Skeletal muscle cell (primary cell): Measurements from ENCODE around the gene CRCP.

ENCODE experiments used
- DNase-seq: peaks from one replicate; pipeline ENCODE4 v3.0.0-alpha.2; 2010; ENCODE audit warnings: low read depth
- H3K4me3 ChIP-seq: 2 replicates; pipeline ENCODE4 v1.5.1; 2011; ENCODE audit warnings: low read depth, mild to moderate bottlenecking, control low read depth, low read length, moderate library complexity

Gene CRCP

DNA sequence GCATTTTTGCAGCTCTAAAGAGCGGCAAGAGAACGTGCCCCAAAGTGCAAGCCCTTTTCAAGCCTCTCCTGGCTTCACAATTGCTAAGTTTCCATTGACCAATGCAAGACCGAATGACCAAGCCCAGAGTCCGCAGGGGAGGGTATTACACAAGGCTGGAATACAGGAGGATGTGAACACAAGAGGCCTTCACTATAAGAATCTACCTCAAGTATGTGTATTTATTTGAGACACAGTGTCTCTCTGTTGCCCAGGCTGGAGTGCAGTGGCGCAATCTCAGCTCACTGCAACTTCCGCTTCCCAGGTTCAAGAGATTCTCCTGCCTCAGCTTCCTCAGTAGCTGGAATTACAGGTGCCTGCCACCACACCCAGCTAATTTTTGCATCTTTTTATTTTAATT, 68.3 kb downstream of the CRCP start:
- no peak for DNase-seq
- no peak overlapping the region for H3K4me3 ChIP-seq

DNA sequence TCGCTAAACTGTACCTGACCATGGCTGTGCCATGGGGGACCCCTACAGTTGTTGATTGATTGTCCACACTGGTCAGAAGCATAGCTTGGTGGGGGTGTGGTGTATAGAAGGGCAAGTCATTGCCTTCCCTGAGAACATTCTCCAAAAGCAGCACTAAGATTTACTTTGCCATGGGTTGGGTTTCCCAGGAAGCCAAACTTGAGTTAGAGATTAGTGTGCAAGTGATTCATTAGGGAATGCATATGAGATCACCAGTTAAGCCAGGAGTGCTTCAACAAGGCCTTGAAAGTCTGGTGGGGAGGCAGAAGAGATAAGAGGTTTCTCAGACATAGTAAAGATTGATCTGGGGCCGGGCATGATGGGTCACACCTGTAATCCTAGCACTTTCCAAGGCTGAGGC, 69.1 kb downstream of the CRCP start:
- DNase-seq, result peak; percentile 32
- no peak overlapping the region for H3K4me3 ChIP-seq

DNA sequence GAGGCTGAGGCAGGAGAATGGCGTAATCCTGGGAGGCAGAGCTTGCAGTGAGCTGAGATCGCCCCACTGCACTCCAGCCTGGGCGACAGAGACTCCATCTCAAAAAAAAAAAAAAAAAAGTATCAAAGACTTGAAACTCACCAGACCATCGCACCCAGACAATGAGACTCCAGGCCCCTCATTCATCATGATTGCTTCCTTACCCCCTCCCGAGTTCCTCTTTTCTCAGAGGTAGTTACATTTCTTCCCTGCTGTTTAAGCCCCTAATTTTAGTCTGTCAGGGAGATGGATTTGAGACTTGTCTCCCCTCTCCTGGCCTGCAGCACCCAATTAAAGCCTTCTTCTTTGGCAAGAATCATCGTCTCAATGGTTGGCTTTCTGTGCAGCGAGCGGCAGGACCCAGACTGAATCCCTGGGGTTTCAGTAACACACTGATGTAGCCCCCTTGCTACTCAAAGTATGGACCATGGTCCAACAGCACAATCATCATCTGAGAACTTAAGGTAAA, 71.1 kb downstream of the CRCP start:
- DNase-seq, result no peak
- no peak overlapping the region for H3K4me3 ChIP-seq

- no peak for DNase-seq
- H3K4me3 ChIP-seq, result no peak overlapping the region
Observed at GRCh38 chr7:66186991-66187390, 72.3 kb downstream of the CRCP start.

GRCh38 chr7:66187905-66188304, 73.3 kb downstream of the CRCP start:
- no peak overlapping the region for H3K4me3 ChIP-seq
- DNase-seq, result no peak

DNA sequence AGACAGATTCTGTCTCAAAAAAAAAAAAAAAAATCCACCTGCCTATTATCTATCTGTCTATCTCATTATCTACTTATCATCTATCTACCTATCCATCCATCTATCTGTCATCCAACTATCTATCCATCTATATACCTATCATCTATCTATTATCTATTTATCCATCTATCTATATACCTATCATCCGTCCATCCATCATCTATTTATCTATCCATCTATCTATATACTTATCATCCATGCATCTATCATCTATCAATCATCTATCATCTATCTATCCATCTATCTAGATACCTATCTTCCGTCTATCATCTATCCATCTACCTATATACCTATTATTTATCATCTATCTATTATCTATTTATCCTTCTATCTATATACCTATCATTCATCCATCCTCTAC, 74.0 kb downstream of the CRCP start:
- H3K4me3 ChIP-seq, result no peak overlapping the region
- no peak for DNase-seq

GRCh38 chr7:66189695-66190503, 75.3 kb downstream of the CRCP start:
- DNase-seq, result no peak
- H3K4me3 ChIP-seq, result no peak overlapping the region

GRCh38 chr7:66190504-66190857, 75.8 kb downstream of the CRCP start:
- DNase-seq, result no peak
- H3K4me3 ChIP-seq, result no peak overlapping the region

- no peak for DNase-seq
- H3K4me3 ChIP-seq, result no peak overlapping the region
Observed at GRCh38 chr7:66193146-66193725, 78.6 kb downstream of the CRCP start.

DNA sequence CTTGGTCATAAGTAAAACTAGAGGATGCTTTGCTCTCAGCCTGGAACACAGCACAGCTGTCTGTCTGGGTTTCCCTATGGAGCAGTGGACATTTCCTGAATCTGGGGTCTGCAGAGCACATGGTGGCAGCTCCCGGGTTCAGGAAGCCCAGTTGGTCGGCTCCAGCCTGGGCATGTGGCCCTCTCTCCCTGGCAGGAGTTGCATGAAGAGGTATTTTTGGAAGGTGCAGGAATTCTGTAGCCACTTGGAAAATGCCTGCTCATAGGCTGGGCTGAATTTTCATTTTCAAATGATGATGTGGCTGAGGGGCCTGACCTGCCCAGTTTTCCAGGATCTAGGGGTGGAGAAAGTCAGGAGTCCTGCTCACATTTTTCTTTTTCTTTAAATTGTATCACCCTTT, 83.8 kb downstream of the CRCP start:
- H3K4me3 ChIP-seq, result no peak overlapping the region
- no peak for DNase-seq

- no peak overlapping the region for H3K4me3 ChIP-seq
- no peak for DNase-seq
Observed at GRCh38 chr7:66198956-66199355, 84.3 kb downstream of the CRCP start.

DNA sequence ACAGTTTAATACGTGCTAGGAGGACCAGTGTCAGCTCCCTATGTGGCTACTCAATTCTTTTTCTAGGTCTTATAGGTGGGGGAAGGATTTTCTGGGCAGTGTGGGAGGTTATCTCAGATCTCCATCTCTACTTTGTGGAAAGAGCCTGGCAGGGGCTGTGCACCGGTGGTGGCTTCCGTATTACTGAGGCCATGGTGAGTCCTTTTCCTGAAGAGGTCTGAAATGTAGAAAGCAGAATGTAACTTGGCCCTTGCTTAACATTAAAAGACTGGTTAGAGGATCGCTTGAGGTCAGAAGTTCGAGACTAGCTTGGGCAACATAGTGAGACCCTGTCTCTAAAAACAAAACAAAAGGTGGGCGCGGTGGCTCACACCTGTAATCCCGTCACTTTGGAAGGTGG, 87.8 kb downstream of the CRCP start:
- no peak for DNase-seq

More for the DNA sequence above, 87.8 kb downstream of the CRCP start:
- no peak overlapping the region for H3K4me3 ChIP-seq
